ENCODE results near the gene MRPL20. TPM values are rescaled to one million over a fixed set of nuclear protein-coding genes. Genes with fewer than 3 reads are reported as not detected.

Gene MRPL20
- total and polyA plus RNA-seq, 4 donors = 47.8 to 170 (median 74.0) TPM

Other genes starting within 250 kb of the MRPL20 start
- gene TTLL10, start 233.4 kb downstream of the MRPL20 start, total RNA-seq = not detected
- not detected for gene TTLL10, start 233.4 kb downstream of the MRPL20 start, polyA plus RNA-seq
- under 1 TPM in 1 of 2 donors, not detected in 1; 0.19 TPM for gene TNFRSF18, start 200.7 kb downstream of the MRPL20 start, total RNA-seq
- gene TNFRSF18, start 200.7 kb downstream of the MRPL20 start, polyA plus RNA-seq = under 1 TPM; 0.17 to 0.24 TPM
- gene TNFRSF4, start 193.1 kb downstream of the MRPL20 start, total RNA-seq = under 1 TPM in 1 of 2 donors, not detected in 1; 0.08 TPM
- gene TNFRSF4, start 193.1 kb downstream of the MRPL20 start, polyA plus RNA-seq = under 1 TPM; 0.15 to 0.35 TPM
- 10 to 100 TPM; 48.7 to 92.5 TPM for gene SDF4, start 175.3 kb downstream of the MRPL20 start, total RNA-seq
- gene SDF4, start 175.3 kb downstream of the MRPL20 start, polyA plus RNA-seq = 100 to 1,000 TPM in 1 of 2 donors, 10 to 100 TPM in 1; 59.3 to 180 TPM
- 1 to 10 TPM; 8.9 to 9.0 TPM for gene B3GALT6, start 175.1 kb downstream of the MRPL20 start, total RNA-seq
- gene B3GALT6, start 175.1 kb downstream of the MRPL20 start, polyA plus RNA-seq = 1 to 10 TPM; 1.2 to 7.7 TPM
- gene C1QTNF12, start 160.6 kb downstream of the MRPL20 start, total RNA-seq = not detected
- under 1 TPM; 0.39 to 0.40 TPM for gene C1QTNF12, start 160.6 kb downstream of the MRPL20 start, polyA plus RNA-seq
- gene UBE2J2, start 133.4 kb downstream of the MRPL20 start, total RNA-seq = 10 to 100 TPM; 25.2 to 30.4 TPM
- 10 to 100 TPM; 21.0 to 26.3 TPM for gene UBE2J2, start 133.4 kb downstream of the MRPL20 start, polyA plus RNA-seq
- 1 to 10 TPM in 1 of 2 donors, under 1 TPM in 1; 0.79 to 1.5 TPM for gene SCNN1D, start 126.9 kb downstream of the MRPL20 start, total RNA-seq
- 1 to 10 TPM in 1 of 2 donors, under 1 TPM in 1; 0.51 to 1.1 TPM for gene SCNN1D, start 126.9 kb downstream of the MRPL20 start, polyA plus RNA-seq
- 10 to 100 TPM; 17.9 to 24.8 TPM for gene ACAP3, start 99.4 kb downstream of the MRPL20 start, total RNA-seq
- gene ACAP3, start 99.4 kb downstream of the MRPL20 start, polyA plus RNA-seq = 10 to 100 TPM in 1 of 2 donors, 1 to 10 TPM in 1; 2.7 to 12.0 TPM
- 10 to 100 TPM in 1 of 2 donors, 1 to 10 TPM in 1; 9.3 to 11.2 TPM for gene PUSL1, start 98.7 kb downstream of the MRPL20 start, total RNA-seq
- 10 to 100 TPM in 1 of 2 donors, 1 to 10 TPM in 1; 9.5 to 14.9 TPM for gene PUSL1, start 98.7 kb downstream of the MRPL20 start, polyA plus RNA-seq
- 10 to 100 TPM; 30.7 to 40.5 TPM for gene INTS11, start 82.6 kb downstream of the MRPL20 start, total RNA-seq
- 10 to 100 TPM; 26.3 to 38.3 TPM for gene INTS11, start 82.6 kb downstream of the MRPL20 start, polyA plus RNA-seq
- gene CPTP, start 82.5 kb downstream of the MRPL20 start, total RNA-seq = 10 to 100 TPM in 1 of 2 donors, 1 to 10 TPM in 1; 7.9 to 14.6 TPM
- gene CPTP, start 82.5 kb downstream of the MRPL20 start, polyA plus RNA-seq = 10 to 100 TPM; 30.4 to 45.1 TPM
- under 1 TPM; 0.19 to 0.33 TPM for gene TAS1R3, start 76.0 kb downstream of the MRPL20 start, total RNA-seq
- gene TAS1R3, start 76.0 kb downstream of the MRPL20 start, polyA plus RNA-seq = under 1 TPM in 1 of 2 donors, not detected in 1; 0.36 TPM
- 10 to 100 TPM; 20.4 to 41.2 TPM for gene DVL1, start 57.9 kb downstream of the MRPL20 start, total RNA-seq
- 10 to 100 TPM in 1 of 2 donors, 1 to 10 TPM in 1; 5.7 to 29.2 TPM for gene DVL1, start 57.9 kb downstream of the MRPL20 start, polyA plus RNA-seq
- 1 to 10 TPM; 3.2 to 5.3 TPM for gene MXRA8, start 48.7 kb downstream of the MRPL20 start, total RNA-seq
- gene MXRA8, start 48.7 kb downstream of the MRPL20 start, polyA plus RNA-seq = 1 to 10 TPM; 1.8 to 5.9 TPM
- gene AURKAIP1, start 32.1 kb downstream of the MRPL20 start, total RNA-seq = 10 to 100 TPM; 38.4 to 52.6 TPM
- 100 to 1,000 TPM; 143 to 175 TPM for gene AURKAIP1, start 32.1 kb downstream of the MRPL20 start, polyA plus RNA-seq
- 100 to 1,000 TPM in 1 of 2 donors, 10 to 100 TPM in 1; 47.3 to 170 TPM for gene CCNL2, start 8.0 kb downstream of the MRPL20 start, total RNA-seq
- 100 to 1,000 TPM in 1 of 2 donors, 10 to 100 TPM in 1; 46.4 to 160 TPM for gene CCNL2, start 8.0 kb downstream of the MRPL20 start, polyA plus RNA-seq
- under 1 TPM; 0.14 to 0.17 TPM for gene ANKRD65, start 14.0 kb upstream of the MRPL20 start, total RNA-seq
- under 1 TPM; 0.30 to 0.31 TPM for gene ANKRD65, start 14.0 kb upstream of the MRPL20 start, polyA plus RNA-seq
- gene VWA1, start 28.4 kb upstream of the MRPL20 start, total RNA-seq = 10 to 100 TPM; 22.8 to 41.6 TPM
- 10 to 100 TPM; 18.3 to 81.3 TPM for gene VWA1, start 28.4 kb upstream of the MRPL20 start, polyA plus RNA-seq
- gene ATAD3C, start 42.4 kb upstream of the MRPL20 start, total RNA-seq = 1 to 10 TPM in 1 of 2 donors, under 1 TPM in 1; 0.19 to 1.3 TPM
- 1 to 10 TPM in 1 of 2 donors, under 1 TPM in 1; 0.51 to 4.8 TPM for gene ATAD3C, start 42.4 kb upstream of the MRPL20 start, polyA plus RNA-seq
- 10 to 100 TPM in 1 of 2 donors, 1 to 10 TPM in 1; 9.3 to 14.3 TPM for gene ATAD3B, start 64.5 kb upstream of the MRPL20 start, total RNA-seq
- gene ATAD3B, start 64.5 kb upstream of the MRPL20 start, polyA plus RNA-seq = 10 to 100 TPM in 1 of 2 donors, 1 to 10 TPM in 1; 6.4 to 11.3 TPM
- 10 to 100 TPM; 14.0 to 17.7 TPM for gene ATAD3A, start 104.9 kb upstream of the MRPL20 start, total RNA-seq
- gene ATAD3A, start 104.9 kb upstream of the MRPL20 start, polyA plus RNA-seq = 10 to 100 TPM in 1 of 2 donors, 1 to 10 TPM in 1; 7.2 to 20.0 TPM
- gene TMEM240, start 133.3 kb upstream of the MRPL20 start, total RNA-seq = under 1 TPM; 0.14 to 0.33 TPM
- under 1 TPM in 1 of 2 donors, not detected in 1; 0.33 TPM for gene TMEM240, start 133.3 kb upstream of the MRPL20 start, polyA plus RNA-seq
- 10 to 100 TPM; 35.4 to 40.4 TPM for gene SSU72, start 167.6 kb upstream of the MRPL20 start, total RNA-seq
- 10 to 100 TPM; 48.2 to 57.4 TPM for gene SSU72, start 167.6 kb upstream of the MRPL20 start, polyA plus RNA-seq
- gene FNDC10, start 192.8 kb upstream of the MRPL20 start, total RNA-seq = under 1 TPM; 0.08 to 0.37 TPM
- gene FNDC10, start 192.8 kb upstream of the MRPL20 start, polyA plus RNA-seq = under 1 TPM; 0.13 to 0.58 TPM
- 10 to 100 TPM; 19.8 to 33.0 TPM for gene MIB2, start 208.2 kb upstream of the MRPL20 start, total RNA-seq
- 10 to 100 TPM in 1 of 2 donors, 1 to 10 TPM in 1; 9.8 to 18.7 TPM for gene MIB2, start 208.2 kb upstream of the MRPL20 start, polyA plus RNA-seq
- 1 to 10 TPM; 1.6 to 4.2 TPM for gene MMP23B, start 224.9 kb upstream of the MRPL20 start, total RNA-seq
- gene MMP23B, start 224.9 kb upstream of the MRPL20 start, polyA plus RNA-seq = 1 to 10 TPM in 1 of 2 donors, under 1 TPM in 1; 0.92 to 1.5 TPM

All from liver (tissue), 4 donors.